NCI-H510A treated with DMSO at 0.1 percent for 48 hours (cell line): ENCODE data around the gene ATP6AP1.

Experiments
- DNase-seq: peaks from one replicate; lab custom pipeline; 2025; lab: John Stamatoyannopoulos, UW

ATP6AP1 gene

DNA sequence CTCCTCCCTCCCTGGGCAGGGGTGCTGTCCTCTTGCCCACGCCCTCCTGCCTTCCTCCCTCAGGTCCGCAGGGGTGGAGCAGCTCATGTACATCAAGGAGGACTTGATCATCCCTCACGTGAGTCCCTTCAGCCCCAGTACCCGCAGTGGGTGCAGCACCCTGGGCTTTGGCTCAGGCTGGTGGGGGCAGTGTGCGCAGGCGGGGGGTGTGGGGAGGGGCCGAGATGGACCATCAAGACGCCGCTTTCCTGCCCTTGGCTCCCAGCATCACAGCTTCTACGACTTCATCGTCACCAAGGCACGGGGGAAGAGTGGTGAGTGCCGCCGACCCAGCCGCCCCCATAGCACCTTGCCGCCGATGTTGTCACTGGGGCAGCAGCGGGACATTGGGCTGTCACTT lies 21.1 kb downstream of the ATP6AP1 start:
- DNase-seq, result no peak

DNA sequence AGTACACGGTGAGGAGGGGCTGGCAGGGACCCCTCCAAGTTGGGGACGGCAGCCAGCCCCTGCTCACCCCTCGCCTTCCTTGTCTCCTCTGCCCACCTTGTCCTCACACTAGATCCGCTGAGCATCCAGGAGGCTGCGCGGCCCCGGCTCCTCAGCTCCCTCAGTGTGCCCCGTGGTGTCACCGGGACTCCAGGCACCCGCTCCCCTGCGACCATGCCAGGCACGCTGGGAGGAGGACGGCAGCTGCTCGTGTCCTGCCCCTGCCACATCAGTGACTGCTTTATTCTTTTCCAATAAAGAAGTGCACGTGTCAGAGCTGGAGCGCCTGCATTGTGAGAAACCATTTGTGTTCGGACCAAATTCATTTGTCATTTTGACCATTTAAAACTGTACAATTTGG lies 21.8 kb downstream of the ATP6AP1 start:
- DNase-seq, result no peak

DNA sequence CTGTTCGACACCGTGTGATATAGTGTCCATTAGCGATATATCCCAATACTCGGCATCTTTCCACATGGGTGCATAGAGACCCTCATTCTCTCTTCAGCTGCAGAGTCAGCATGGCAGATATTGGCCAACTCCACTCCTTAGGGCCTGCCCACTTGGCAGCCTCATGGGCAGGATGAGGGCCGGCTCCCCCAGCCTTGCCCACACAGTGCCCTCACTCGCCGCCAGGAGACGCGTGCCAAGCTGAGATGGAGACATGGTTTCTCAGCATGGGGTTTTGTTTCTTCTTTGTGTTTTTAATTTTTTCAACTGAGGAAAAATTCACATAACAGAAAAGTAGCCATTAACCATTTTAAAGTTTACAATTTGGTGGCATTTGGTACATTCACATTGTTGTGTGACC lies 24.3 kb downstream of the ATP6AP1 start:
- no peak for DNase-seq

DNA sequence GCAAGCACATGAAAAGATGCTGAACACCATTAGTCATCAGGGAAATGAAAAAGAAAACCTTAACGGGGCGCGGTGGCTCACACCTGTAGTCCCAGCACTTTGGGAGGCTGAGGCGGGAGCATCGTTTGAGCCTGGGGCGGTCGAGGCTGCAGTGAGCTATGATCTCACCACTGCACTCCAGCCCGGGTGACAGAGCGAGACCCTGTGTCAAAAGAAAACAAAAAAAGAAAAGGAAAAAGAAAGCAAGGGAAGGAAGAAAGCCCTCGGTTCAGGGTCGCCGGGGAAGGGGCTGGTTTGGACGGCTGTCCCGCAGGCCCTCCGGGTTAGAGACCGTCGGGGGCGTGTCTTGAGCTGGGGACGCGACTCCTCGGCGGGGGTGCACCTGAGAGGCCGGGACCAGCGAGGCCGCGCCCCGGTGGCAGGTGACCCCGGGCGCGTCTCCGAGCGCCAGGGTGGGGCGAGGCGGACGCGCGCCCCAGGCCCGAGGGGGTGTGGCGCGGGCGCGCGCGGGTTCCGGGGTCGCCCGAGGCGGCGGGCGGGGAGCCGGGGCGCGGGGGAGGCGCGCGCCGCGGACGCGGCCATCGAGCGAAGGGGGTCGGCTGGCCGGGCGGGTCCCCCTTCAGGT lies 29.1 kb downstream of the ATP6AP1 start:
- DNase-seq, result peak; percentile 24

DNA sequence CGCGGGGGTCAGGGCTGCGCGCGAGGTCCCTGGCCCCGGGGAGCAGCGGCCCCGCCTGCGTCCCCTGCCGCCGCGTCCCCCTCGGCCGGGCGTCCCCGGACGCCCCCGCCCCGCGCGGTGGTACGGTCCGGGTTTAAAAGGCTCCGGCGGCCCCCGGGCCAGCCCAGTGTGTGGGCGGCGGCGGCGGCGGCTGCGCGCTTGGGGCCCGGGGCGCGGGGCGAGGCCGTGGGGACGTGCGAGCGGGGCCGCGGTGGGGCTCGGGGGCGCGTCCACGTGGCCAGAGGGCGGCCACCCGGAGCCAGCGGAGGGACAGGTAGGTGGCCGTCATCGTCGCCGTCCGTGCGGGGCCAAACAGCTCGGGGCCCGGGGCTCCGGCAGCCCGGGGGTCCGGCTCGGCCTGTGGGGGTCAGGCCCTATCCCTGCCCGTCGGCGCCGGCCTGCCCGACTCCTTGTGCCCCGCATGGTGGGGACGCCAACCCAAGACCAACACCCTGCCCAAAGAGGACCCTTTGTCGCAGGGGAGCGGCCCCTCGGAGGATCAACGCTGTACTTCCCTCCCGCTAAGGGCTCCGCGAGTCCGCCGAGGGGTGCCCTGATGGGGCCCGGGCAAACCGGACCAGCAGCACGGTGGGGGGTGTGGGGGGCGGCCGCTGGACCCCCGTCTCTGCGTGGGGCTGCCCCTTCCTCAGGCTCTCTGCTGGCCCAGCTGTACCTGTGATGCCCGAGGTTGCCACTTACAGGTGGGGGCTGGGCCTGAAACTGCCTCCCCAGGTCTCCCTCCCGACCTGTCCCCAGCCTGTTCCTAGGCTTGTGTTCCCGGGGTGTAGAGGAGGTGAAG lies 29.9 kb downstream of the ATP6AP1 start, which contains the start of gene PLXNA3:
Gene PLXNA3 (plus strand): TSS at position 166 of the 838 bp plus-strand sequence. CDS start 1,903 bp downstream, outside the sequence.
- peak; percentile 8 for DNase-seq

DNA sequence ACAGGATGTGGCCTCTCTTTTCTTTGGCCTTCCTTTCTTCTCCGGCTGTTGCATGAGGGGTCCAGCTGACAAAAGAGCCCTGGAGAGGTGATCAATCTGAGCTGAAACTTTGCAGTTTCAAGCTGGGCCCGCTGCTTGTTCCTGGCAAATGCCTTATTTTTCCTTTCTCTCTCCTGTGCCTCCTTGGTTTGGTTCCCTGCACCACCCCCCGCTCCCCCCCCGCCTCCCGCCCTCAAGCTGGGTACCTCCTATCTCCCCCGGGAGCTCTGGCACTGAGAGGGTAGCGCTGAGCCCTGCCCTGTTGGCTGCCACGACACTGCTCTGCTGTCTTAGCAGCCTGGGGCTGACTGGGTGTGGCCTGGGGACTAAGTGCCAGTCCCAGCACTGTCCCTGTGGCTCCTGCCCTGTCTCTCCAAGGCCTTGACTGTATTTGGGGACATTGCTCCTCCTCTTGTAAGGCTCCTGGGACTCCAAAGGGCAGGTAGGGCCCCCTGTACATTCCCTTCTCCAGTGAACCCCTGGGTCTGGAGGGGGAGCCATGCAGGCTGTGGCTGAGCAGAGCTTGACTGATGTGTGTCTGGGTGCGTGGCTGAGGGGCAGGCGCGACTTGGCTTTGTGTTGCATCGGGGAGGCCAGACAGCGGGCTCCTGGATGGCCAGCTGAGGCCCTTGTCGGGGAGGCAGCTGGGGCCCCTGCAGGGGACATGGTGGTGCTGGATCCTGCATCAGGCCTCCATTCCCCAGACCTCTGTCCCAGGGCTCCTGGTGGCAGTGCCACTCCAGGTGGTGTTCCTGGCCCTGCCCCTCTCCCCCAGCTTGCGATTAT lies 30.7 kb downstream of the ATP6AP1 start:
- peak; percentile 16 for DNase-seq

DNA sequence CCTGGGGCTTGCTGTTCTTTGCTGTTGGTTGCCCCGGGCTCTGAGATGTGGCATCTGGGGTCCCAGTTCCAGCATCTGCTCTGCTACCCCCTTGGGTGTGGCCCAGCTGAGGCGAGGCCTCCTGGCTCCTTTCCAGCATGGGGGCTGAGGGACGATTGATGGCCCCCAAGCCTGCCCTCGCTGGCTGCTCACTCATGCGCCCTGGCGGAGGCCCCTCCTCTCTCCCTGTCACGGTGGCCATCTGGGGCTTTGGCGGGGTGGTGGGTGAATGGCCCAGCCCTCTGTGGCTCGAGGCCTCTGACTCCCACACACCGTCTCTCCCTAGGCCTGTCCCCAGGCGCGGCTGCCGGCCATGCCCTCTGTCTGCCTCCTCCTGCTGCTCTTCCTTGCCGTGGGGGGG lies 31.4 kb downstream of the ATP6AP1 start:
- DNase-seq, result no peak

DNA sequence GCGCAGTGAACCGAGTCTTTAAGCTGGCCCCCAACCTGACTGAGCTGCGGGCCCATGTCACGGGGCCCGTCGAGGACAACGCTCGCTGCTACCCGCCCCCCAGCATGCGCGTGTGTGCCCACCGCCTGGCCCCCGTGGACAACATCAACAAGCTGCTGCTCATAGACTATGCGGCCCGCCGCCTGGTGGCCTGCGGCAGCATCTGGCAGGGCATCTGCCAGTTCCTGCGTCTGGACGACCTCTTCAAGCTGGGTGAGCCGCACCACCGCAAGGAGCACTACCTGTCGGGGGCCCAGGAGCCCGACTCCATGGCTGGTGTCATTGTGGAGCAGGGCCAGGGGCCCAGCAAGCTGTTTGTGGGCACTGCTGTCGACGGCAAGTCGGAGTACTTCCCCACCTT lies 31.8 kb downstream of the ATP6AP1 start:
- no peak for DNase-seq

DNA sequence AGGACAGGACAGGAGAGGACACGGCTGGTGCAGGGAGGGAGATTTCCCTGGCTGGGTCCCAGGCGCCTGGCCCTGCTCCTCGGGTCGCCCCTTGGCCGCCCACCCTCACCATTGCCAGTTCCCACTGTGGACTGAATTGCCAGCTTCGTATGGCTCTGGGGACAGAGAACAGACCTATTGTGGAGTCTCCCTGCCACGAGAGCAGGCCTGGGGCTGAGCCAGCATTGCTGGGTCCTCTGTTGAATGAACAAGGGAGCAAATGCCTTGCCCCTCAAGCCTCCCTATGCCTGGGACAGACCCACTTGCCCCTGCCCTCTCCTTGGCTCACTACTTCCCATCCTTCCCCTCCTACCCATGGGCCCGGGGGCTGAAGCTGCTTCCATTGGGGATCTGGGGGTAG lies 33.9 kb downstream of the ATP6AP1 start:
- no peak for DNase-seq

DNA sequence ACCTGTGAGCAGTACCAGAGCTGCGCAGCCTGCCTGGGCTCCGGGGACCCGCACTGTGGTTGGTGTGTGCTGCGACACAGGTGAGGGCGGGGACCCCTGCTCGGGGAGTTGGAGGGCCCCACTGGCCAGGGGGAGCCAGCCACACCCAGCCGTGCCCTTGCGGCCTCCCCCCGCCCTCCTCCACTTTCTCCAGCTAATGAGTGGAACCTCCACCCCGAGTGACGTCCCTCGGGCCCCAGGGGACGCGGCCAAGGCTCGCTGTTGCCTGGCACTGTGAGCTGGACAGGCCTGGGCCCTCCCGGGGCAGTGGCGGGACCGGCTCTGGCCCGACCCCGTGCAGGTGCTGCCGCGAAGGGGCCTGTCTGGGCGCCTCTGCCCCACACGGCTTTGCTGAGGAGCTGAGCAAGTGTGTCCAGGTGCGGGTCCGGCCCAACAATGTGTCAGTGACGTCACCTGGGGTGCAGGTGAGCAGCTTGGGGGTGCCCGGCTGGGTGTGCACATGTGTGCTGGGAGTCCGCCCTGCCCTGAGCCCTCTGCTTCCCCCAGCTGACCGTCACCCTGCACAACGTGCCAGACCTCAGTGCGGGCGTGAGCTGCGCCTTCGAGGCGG lies 35.2 kb downstream of the ATP6AP1 start:
- DNase-seq, result no peak

DNA sequence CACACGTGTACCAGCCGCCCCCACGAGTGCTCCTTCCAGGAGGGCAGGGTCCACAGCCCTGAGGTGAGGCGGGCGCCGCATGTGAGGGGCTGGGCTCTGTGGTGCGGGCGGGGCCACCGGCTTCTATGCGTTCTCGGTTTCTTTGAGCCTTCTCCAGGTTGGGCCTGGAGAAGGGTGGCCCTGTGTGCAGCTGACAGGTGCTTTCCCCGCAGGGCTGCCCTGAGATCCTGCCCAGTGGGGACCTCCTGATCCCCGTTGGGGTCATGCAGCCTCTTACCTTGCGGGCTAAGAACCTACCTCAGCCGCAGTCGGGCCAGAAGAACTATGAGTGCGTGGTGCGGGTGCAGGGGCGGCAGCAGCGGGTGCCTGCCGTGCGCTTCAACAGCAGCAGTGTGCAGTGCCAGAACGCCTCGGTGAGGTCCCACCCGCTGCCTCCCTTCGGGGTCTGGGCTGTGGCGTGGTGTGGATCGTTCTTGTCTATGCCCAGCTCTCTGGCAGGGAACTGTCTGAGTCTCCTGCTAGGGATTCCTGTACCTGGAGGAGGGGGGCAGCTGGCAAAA lies 36.4 kb downstream of the ATP6AP1 start:
- no peak for DNase-seq

DNA sequence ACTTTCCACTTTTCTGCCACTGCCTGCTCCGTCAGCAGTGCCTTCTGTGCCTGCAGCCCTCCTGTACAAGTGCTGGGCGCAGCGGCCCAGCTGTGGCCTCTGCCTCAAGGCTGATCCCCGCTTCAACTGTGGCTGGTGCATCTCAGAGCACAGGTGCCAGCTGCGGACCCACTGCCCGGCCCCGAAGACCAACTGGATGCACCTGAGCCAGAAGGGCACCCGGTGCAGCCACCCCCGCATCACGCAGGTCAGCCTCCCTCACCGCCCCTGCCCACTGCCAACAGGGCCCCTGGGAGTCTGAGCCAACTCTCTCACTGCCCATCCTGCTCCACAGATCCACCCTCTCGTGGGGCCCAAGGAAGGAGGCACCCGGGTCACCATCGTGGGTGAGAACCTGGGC lies 37.1 kb downstream of the ATP6AP1 start:
- no peak for DNase-seq

DNA sequence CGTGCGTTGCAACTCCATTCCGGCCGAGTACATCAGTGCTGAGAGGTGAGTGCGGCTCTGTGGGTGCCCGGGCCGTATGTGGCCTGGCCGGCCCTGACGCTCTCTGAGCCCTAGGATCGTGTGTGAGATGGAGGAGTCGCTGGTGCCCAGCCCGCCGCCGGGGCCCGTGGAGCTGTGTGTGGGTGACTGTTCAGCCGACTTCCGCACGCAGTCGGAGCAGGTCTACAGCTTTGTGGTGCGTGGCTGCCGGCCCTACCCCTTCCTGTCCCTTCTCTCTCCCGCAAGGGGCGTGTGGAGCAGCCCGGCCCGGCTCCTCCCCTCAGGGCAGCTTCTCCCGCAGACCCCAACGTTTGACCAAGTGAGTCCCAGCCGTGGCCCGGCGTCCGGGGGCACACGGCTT lies 37.6 kb downstream of the ATP6AP1 start:
- no peak for DNase-seq

DNA sequence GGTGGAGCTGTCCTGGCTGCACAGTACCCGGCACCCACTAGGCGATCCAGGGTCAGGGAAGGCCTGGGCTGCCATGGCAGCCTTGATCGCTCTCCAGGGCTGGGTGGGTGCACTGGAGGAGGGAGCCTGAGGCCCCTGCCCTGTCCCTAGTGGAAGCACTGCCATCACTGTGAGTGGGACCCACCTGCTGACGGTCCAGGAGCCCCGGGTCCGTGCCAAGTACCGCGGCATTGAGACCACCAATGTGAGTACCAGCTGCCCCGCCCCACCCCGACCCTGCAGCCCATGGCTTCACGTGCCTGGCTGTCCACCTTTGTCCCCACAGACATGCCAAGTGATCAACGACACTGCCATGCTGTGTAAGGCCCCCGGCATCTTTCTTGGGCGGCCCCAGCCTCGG lies 38.4 kb downstream of the ATP6AP1 start:
- DNase-seq, result no peak

DNA sequence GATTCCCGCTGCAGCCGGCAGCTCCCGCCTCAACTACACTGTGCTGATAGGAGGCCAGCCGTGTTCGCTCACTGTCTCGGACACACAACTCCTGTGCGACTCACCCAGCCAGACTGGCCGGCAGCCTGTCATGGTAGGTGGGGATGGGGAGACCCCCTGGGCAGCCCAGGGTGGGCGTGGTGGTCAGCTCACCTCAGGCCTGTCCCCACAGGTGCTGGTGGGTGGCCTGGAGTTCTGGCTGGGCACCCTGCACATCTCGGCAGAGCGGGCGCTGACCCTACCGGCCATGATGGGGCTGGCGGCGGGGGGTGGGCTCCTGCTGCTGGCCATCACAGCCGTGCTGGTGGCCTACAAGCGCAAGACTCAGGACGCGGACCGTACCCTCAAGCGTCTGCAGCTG lies 39.1 kb downstream of the ATP6AP1 start:
- no peak for DNase-seq

DNA sequence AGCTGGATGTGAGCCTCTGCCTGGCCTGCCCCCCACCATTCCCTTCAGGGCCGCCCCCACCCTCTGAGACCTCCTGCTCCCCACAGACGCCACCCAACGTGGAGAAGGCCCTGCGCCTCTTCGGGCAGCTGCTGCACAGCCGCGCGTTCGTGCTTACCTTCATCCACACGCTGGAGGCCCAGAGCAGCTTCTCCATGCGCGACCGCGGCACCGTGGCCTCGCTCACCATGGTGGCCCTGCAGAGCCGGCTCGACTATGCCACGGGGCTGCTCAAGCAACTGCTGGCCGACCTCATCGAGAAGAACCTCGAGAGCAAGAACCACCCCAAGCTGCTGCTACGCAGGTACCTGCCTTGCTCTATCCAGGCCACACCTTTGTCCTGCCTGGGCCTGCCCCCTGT lies 39.7 kb downstream of the ATP6AP1 start:
- DNase-seq, result no peak

DNA sequence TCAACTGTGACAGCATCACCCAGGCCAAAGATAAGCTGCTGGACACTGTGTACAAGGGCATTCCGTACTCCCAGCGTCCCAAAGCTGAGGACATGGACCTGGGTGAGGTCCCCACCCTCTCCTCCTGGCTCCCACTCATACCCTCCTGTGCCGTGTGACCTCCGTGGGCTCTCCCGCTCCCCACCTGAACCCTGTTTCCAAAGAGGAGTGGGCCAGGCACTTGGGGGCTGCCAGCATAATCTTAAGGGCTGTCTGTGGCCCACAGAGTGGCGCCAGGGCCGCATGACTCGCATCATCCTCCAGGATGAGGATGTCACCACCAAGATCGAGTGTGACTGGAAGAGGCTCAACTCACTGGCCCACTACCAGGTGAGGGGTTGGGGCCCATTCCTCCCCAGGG lies 40.6 kb downstream of the ATP6AP1 start:
- no peak for DNase-seq

DNA sequence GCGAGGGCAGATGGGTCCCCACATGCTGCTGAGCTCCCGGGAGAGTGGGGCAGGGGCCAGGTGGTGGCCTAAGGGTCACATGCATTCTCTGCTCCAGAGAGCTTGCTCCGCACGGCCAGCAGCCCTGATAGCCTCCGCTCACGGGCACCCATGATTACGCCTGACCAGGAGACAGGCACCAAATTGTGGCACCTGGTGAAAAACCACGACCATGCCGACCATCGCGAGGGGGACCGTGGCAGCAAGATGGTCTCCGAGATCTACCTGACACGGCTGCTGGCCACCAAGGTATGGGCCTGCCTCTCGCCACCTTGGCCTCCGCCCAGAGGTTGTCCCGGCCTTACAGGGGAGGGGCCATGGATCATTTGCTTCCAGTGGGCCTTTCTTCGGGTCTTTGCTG lies 41.4 kb downstream of the ATP6AP1 start:
- DNase-seq, result no peak

DNA sequence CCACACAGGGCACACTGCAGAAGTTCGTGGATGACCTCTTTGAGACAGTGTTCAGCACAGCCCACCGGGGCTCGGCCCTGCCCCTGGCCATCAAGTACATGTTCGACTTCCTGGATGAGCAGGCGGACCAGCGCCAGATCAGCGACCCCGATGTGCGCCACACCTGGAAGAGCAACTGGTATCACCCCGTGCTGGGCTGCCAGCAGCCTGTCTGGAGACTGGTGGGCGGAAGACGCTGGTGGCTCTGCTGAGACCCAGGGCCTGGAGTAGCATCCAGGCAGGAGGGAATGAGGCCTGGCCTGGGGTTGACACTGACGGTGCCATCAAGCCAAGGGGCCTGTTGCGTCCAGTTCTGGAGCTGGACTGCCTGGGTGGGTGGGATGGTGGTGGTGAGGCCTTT lies 42.0 kb downstream of the ATP6AP1 start:
- DNase-seq, result no peak

DNA sequence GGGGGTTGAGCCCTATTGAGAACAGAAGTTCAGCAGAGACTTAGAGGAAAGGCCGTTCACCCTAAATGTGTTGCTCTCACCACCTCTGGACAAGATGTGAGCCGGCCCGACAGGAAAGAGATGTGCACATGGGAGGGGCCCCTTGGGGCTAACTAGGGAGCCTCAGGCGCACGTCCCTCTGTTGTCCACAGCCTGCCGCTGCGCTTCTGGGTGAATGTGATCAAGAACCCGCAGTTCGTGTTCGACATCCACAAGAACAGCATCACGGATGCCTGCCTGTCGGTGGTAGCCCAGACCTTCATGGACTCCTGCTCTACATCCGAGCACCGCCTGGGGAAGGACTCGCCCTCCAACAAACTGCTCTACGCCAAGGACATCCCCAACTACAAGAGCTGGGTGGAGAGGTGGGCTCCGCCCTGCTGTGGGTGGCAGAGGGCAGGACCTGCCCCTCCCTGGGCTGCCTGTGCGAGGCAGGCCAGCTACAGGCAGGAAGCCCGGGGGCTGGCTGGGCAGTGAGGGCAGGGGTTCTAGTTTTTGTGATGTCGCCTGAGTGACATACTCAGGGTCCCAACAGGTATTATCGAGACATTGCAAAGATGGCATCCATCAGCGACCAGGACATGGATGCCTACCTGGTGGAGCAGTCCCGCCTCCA lies 42.6 kb downstream of the ATP6AP1 start:
- DNase-seq, result no peak
